GM18508 (cell line): ENCODE data around the gene PPP2R5C.

ENCODE experiments used
- ATAC-seq: cut with Tn5 transposase; IDR thresholded peaks from one replicate; pipeline ENCODE4 v1.9.1; 2021; ENCODE audit warnings: moderate number of reproducible peaks; ENCODE audit not compliant: insufficient read depth, unreplicated experiment

Gene PPP2R5C

GRCh38 chr14:101855958-101856357 is 94.4 kb downstream of the PPP2R5C start:
- ATAC-seq = no peak

- no peak for ATAC-seq
Measured at GRCh38 chr14:101856536-101856935, 95.0 kb downstream of the PPP2R5C start.

DNA sequence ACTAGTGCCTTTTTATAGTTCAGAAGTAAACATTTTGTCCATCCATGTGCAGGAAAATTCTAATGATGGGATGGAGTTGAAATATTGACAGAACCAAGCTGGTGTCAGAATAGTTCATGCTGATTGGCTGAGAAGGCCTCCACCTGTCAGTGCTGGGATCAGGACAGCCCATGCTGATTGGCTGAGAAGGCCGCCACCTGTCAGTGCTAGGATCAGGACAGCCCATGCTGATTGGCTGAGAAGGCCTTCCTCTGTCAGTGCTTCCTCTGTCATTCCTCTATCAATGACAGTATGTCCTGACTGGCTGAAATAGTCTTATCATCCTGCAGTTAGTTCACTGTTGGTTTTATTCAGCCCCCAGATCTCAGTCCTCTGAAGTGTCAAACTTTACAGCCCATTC is 95.7 kb downstream of the PPP2R5C start:
- ATAC-seq = no peak

GRCh38 chr14:101858791-101859537 is 97.5 kb downstream of the PPP2R5C start:
- ATAC-seq = no peak

DNA sequence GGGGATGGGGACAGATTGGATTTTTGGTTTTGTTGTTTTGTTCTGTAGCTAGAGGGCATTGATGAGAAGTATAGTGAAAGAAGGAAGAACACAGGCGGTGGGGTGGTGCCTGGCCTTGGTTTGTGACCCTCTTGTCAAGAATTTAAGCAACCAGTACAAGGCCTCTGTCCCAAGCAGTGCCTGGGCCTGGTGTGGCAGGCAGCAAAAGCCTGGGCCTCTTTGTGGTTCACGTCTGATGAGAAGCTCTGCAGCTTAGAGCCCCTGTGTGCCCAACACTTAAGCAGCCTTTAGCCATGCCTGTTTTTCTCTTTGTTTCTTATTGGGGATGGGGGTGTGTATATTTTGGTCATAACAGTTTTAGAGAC is 98.0 kb downstream of the PPP2R5C start:
- no peak for ATAC-seq

DNA sequence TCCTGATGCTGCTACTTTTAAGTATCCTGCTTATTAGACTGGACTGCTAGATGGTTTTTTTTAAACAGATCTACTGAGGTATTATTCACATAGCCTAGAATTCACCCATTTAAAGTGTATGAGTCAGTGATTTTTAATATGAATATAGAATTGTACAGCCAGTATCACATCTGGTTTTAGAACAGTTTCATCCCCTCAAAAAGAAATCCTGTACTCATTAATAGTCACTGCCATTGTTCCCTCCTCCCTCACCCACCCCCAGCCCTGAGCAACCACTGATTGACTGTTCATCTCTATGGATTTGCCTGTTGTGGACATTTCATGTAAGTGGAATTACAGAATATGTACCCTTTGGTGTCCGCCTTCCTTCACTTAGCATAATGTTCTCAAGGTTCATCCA is 98.4 kb downstream of the PPP2R5C start:
- ATAC-seq = no peak

DNA sequence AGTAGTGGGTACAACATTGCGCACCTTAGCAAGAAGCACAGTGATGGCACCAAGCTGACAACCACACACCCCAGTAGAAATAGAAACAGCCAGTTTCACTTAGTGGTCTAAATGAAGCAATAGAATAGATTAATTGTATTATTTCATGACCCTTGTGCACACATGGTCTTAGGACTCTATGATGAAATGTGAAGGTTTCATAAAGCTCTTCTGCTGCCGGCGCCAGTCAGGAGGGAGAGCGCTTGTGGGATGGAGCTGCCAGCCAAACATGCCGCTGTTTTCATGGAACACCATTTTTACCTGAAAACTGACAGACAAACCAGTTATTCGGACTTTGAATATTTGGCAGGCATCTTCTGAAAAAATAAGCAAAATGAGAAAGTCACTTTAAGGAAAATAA is 100.0 kb downstream of the PPP2R5C start:
- ATAC-seq = no peak

- ATAC-seq = no peak
Measured at GRCh38 chr14:101862177-101862576, 100.7 kb downstream of the PPP2R5C start.

- no peak for ATAC-seq
Measured at GRCh38 chr14:101862711-101863110, 101.2 kb downstream of the PPP2R5C start.

DNA sequence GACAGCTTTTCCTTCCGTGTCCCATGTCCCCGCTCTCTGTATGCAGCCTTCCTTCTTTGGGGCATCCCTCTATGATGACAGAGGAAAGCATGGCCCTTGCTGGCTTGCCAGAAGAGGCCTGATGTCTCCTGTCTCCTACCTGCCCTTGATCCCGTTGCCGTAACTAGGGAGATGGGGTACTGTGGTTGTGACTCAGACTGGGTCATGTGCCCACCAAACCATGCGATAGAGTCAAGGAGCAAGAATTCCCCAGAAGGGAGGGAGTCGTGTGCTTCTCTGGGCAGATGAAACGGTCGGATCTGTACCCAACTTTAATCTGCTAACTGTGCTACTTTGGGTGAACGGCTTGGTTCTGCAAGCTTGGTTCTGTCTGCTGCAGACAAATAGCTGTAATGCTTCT is 103.8 kb downstream of the PPP2R5C start:
- no peak for ATAC-seq

- no peak for ATAC-seq
Measured at GRCh38 chr14:101867854-101868253, 106.3 kb downstream of the PPP2R5C start.

DNA sequence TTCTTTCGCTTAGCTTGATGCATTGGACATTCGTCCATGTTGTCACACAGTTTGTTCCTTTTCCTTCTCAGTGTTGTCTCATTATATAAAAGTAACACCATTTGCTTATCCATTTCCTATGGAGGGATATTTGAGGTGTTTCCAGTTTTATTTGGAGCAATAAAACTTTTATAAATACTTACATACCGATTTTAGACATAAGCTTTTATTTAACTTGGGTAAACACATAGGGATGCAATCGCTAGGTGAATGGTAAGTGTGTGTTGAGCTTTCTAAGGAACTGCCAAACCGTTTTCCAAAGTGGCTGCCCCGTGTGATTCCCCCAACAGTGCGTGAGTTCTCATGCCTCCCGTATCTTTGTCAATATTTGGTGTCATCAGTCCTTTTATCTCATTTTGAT is 107.7 kb downstream of the PPP2R5C start:
- ATAC-seq = no peak

- ATAC-seq = no peak
Measured at GRCh38 chr14:101870273-101870939, 108.9 kb downstream of the PPP2R5C start.

DNA sequence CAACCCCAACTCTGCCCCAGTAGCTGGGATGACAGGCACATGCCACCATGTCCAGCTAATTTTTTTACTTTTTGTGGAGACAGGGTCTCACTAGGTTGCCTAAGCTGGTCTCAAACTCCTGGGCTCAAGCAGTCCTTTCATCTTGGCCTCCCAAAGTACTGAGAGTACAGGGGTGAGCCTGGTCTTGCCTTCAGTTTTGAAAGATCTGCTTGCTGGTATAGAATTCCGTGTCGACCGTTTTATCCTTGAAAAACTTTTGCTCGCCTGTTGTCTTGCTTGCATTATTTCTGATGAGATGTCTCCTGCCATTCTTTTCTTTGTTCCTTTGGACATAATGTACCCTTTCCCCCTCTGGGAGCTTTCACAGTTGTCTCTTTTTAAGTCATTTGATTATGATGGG is 110.8 kb downstream of the PPP2R5C start:
- no peak for ATAC-seq

DNA sequence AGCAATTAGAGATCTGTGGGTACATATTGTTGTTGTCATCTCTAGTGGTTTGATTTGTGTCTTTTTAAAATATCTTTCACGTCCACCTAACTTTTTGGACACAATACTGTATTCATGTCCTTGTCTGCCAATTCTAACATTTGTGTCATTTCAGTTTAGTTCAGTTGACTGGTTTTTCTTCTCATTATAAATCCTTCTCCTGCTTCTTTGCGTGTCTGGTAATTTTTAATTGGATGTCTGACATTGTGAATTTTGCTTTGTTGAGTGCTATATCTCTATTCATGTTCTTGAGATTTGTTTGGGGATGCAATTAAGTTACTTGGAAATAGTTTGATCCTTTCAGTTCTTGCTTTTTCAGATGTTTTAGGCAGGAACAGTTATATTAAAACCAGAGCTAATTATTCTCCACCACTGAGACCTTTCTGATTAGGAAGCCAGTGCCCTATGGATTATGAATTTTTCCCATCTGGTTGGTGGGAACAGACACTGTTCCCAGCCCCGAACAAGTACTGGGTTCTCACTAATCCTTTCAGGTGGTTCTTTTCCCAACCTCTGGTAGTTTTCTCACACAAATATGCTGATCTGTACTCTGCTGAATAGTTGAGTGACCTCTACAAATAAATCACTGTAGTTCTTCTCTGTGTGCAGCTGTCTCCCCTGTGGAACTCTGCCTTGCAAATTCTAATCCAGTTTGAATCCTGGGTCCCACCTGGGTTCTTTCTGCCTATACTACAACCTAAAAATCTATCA is 111.7 kb downstream of the PPP2R5C start:
- no peak for ATAC-seq

GRCh38 chr14:101873991-101874390 is 112.5 kb downstream of the PPP2R5C start:
- ATAC-seq = no peak

- ATAC-seq = no peak
Measured at GRCh38 chr14:101875041-101875726, 113.7 kb downstream of the PPP2R5C start.

- ATAC-seq = peak; percentile 19
Measured at GRCh38 chr14:101875727-101876554, 114.4 kb downstream of the PPP2R5C start.

DNA sequence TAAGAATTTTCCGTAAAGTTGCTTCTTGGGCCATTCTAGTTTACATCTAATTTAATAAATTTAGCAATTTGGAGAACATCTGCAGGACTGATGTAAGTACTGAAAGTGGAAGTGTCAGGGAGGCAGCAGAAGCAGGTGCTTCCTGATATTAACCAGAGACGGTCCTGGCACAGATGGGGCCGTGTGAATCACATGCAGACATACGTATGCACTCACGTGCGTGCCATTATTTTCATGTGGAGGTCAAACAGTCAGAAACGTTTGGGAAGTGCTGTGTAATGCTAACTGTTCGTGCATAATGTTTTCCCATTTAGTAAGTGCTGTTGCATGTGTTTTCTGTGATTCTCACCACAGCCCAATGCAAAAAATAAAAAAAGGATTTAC is 115.0 kb downstream of the PPP2R5C start:
- ATAC-seq = peak; percentile 67

DNA sequence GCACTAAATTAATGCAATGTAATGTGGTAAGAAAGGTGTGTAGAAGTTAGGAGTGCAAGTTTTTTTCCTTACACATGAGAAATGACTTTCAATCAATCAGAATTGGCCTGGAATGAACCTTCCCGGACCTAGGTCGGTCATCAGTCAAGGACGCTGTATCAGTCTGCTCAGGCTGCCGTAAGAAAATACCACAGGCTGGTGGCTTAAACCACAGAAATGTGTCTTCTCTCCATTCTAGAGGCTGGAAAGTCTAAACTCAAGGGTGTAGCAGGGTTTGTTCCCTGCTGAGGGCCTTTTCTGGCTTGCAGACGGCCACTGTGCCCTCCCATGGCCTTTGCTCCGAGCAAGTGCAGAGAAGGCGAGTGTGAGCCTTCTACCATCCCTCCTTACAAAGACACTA is 116.3 kb downstream of the PPP2R5C start:
- no peak for ATAC-seq
